Endothelial cell of umbilical vein (primary cell): ENCODE measurements around the gene TMEM171. TPM values are rescaled to one million over a fixed set of nuclear protein-coding genes. Genes with fewer than 3 reads are reported as not detected.

Experiments
- BruUV-seq: library from RNA; stranded (reverse); fragments of 400-500 nt; replicated peaks from 2 replicates; lab custom pipeline; 2021; lab: Mats Ljungman, UMichigan
- CTCF ChIA-PET: fragments of 300-600, 350-600 bp; sonication (Branson Sonifier 250); formaldehyde crosslinking; loops from one replicate; lab custom pipeline; 2021; ENCODE audit warnings: antibody characterized with exemption, inconsistent platforms; lab: Charles Lee
- POLR2A ChIA-PET: fragments of 300-600, 350-600 bp; sonication (Branson Sonifier 250); formaldehyde crosslinking; loops from one replicate; lab custom pipeline; 2021; ENCODE audit warnings: antibody characterized with exemption, inconsistent platforms; lab: Charles Lee
- DNase-seq: peaks from one replicate; pipeline ENCODE4 v3.0.0-alpha.2; 2011; ENCODE audit warnings: low read depth, low spot score
- FAIRE-seq: peaks from 2 replicates; lab custom pipeline; 2011; peaks lifted over from hg19 to GRCh38; lab: Jason Lieb, UNC
- H2AFZ ChIP-seq: 2 replicates; pipeline ENCODE4 v1.6.0; 2012; ENCODE audit warnings: low read depth, low read length, control low read depth, inconsistent platforms
- H3K27ac ChIP-seq: 2 replicates; pipeline ENCODE4 v1.5.1; 2011; ENCODE audit warnings: low read depth, mild to moderate bottlenecking, control low read depth, low read length, moderate library complexity; ENCODE audit not compliant: insufficient read depth
- H3K27me3 ChIP-seq, 2 experiments: 2 replicates each; pipeline versions ENCODE4 v1.6.0 to v1.6.1; 2011; ENCODE audit warnings: low read length in 2 of 2, mixed read lengths in 1 of 2; ENCODE audit not compliant: control insufficient read depth in 2 of 2, insufficient read depth in 2 of 2
- H3K36me3 ChIP-seq, 2 experiments: 2 replicates in 1 of 2; 3 replicates in 1 of 2; pipeline ENCODE4 v1.5.1; 2011; ENCODE audit warnings: low read length in 2 of 2, mild to moderate bottlenecking in 1 of 2, moderate library complexity in 1 of 2; ENCODE audit not compliant: control insufficient read depth in 2 of 2, insufficient read depth in 2 of 2; ENCODE audit errors: extremely low read depth in 1 of 2
- H3K4me1 ChIP-seq: 3 replicates; pipeline ENCODE4 v1.5.1; 2011; ENCODE audit warnings: mild to moderate bottlenecking, low read length; ENCODE audit not compliant: control insufficient read depth, insufficient read depth; ENCODE audit errors: extremely low read depth
- H3K4me2 ChIP-seq: 2 replicates; pipeline ENCODE4 v1.6.1; 2011; ENCODE audit warnings: low read length, control low read depth, mixed read lengths; ENCODE audit not compliant: insufficient read depth
- H3K4me3 ChIP-seq, 3 experiments: fragments of 200-600 bp in 1 of 3; sonication (generic), shearing (Covaris generic) in 1 of 3; replicated peaks in 1 of 3; 2 replicates each; pipeline ENCODE4 v1.5.1; 2011 to 2016; ENCODE audit warnings: control low read depth in 3 of 3, low read length in 3 of 3, mild to moderate bottlenecking in 2 of 3, inconsistent platforms in 1 of 3, low read depth in 1 of 3, moderate library complexity in 1 of 3; ENCODE audit not compliant: insufficient read depth in 1 of 3
- H3K79me2 ChIP-seq: 2 replicates; pipeline ENCODE4 v1.6.0; 2012; ENCODE audit warnings: low read length, inconsistent platforms; ENCODE audit not compliant: control insufficient read depth, insufficient read depth
- H3K9ac ChIP-seq: replicated peaks from 2 replicates; pipeline ENCODE3; 2011; ENCODE audit warnings: low read length, control low read depth; ENCODE audit not compliant: insufficient read depth; ENCODE audit errors: extremely low read depth
- H3K9me1 ChIP-seq: replicated peaks from 3 replicates; pipeline ENCODE4 v1.6.0; 2011; ENCODE audit warnings: mild to moderate bottlenecking, low read length; ENCODE audit not compliant: control insufficient read depth, insufficient read depth; ENCODE audit errors: extremely low read depth
- H3K9me3 ChIP-seq: replicated peaks from 2 replicates; pipeline ENCODE4 v1.5.1; 2012; ENCODE audit warnings: low read length, inconsistent platforms; ENCODE audit not compliant: control insufficient read depth, insufficient read depth
- H4K20me1 ChIP-seq: replicated peaks from 2 replicates; pipeline ENCODE3; 2011; ENCODE audit warnings: mild to moderate bottlenecking, low read length; ENCODE audit not compliant: control insufficient read depth, insufficient read depth; ENCODE audit errors: extremely low read depth
- EZH2 ChIP-seq: IDR thresholded peaks from 2 replicates; pipeline ENCODE4 v1.6.1; 2012; ENCODE audit warnings: borderline replicate concordance, low read depth, mild to moderate bottlenecking, moderate library complexity, low read length, inconsistent platforms; ENCODE audit not compliant: severe bottlenecking
- FOS ChIP-seq: IDR thresholded peaks from 2 replicates; pipeline ENCODE4 v1.6.1; 2011; ENCODE audit warnings: mild to moderate bottlenecking, low read length, moderate library complexity, borderline replicate concordance; ENCODE audit not compliant: insufficient read depth
- GATA2 ChIP-seq: IDR thresholded peaks from 2 replicates; pipeline ENCODE4 v1.7.0; 2011; ENCODE audit warnings: low read depth, mild to moderate bottlenecking, moderate library complexity, mixed read lengths, low read length; ENCODE audit not compliant: insufficient read length, insufficient read depth
- JUN ChIP-seq: IDR thresholded peaks from 2 replicates; pipeline ENCODE4 v1.6.1; 2011; ENCODE audit warnings: borderline replicate concordance, low read depth; ENCODE audit not compliant: insufficient read length, insufficient read depth
- MYC ChIP-seq: IDR thresholded peaks from one replicate; pipeline ENCODE4 v1.6.1; 2011; ENCODE audit warnings: mild to moderate bottlenecking, low read depth, low read length
- POLR2A ChIP-seq: IDR thresholded peaks from 2 replicates; pipeline ENCODE4 v1.6.1; 2012; ENCODE audit warnings: low read depth, mild to moderate bottlenecking, control low read depth, low read length
- POLR2AphosphoS5 ChIP-seq: IDR thresholded peaks from 2 replicates; pipeline ENCODE4 v1.6.1; 2012; ENCODE audit warnings: low read depth, mild to moderate bottlenecking, control low read depth, low read length, moderate library complexity; ENCODE audit not compliant: insufficient read depth
- dilution Hi-C: fragments of 300-500 bp; cut with MboI; formaldehyde crosslinking; loops from one replicate; pipeline ENCODE4 v1.15.0; 2019; ENCODE audit warnings: low sequenced_read_pairs; ENCODE audit not compliant: extremely low pct_ligation_motif_present
- intact Hi-C: fragments of 100-400 bp; cut with micrococcal nuclease; formaldehyde crosslinking; loops from one replicate; pipeline ENCODE4 v1.10.0; 2022
- polyA plus RNA-seq, 4 experiments: library from polyadenylated mRNA; depleted of rRNA in 3 of 4; stranded (reverse) in 3 of 4; unstranded in 1 of 4; fragments of >200 nt; gene quantifications; 2 replicates each; pipeline versions ENCODE4 v1.2.1 to v1.2.3, GENCODE V29; 2011 to 2012; ENCODE audit warnings: missing spikeins in 1 of 4
- total RNA-seq: library from RNA; stranded (reverse); gene quantifications from 2 replicates; pipeline ENCODE4 v1.2.3, GENCODE V29; 2021
- TF ChIP-seq, protein P1 (sequence below), 2 donors: IDR thresholded peaks; 1 replicate in 1 of 2; 2 replicates in 1 of 2; pipeline ENCODE4 v1.5.1; 2011; ENCODE audit warnings: low read length in 2 of 2, mild to moderate bottlenecking in 2 of 2, moderate library complexity in 2 of 2, control low read depth in 1 of 2, inconsistent platforms in 1 of 2, low read depth in 1 of 2; ENCODE audit not compliant: insufficient read depth in 1 of 2; ENCODE audit errors: extremely low read depth in 1 of 2
- TF ChIP-seq, protein P2 (sequence below): IDR thresholded peaks from 2 replicates; pipeline ENCODE4 v1.6.1; 2011; ENCODE audit not compliant: insufficient read depth, insufficient read length

The TMEM171 gene
- total and polyA plus RNA-seq, 2 donors (not counting 3 experiments of a cell fraction or from before 2014, with no cell fraction given) = 5.6 to 11.7 TPM

DNA sequence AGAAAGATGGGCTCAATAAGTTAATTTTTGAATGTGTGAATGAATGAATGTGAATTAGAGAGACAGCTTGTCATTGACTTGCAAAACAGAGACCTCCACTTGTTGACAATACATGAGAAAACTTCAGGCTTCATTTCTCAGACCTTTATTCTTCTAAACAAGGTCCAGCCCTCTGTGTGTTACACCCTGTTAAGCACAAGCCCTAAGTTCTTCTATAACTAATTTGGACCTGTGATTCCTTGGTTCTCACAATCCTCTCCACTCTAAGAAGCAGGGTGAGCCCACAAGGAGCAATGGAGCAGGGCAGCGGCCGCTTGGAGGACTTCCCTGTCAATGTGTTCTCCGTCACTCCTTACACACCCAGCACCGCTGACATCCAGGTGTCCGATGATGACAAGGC, 52.6 kb downstream of the TMEM171 start, which contains the start of gene TMEM174:
TSS of gene TMEM174 (plus strand) at position 243 of the 400 bp plus-strand sequence. CDS start at position 294, 51 bp downstream.
- BruUV-seq = no TSS peak
- POLR2A ChIA-PET = interaction anchor here (0.6 kb wide), 1 partner anchor 77 kb away, joined by 4 read pairs; no protein-coding TSS in a partner anchor
- no peak within 1 kb of the TSS for H3K27ac ChIP-seq

More for the DNA sequence above, 52.6 kb downstream of the TMEM171 start, which contains the start of gene TMEM174:
- FAIRE-seq (no peak), DNase-seq (no peak)
- no peak within 1 kb of the TSS for H2AFZ ChIP-seq
- TF ChIP-seq FOS = no peak
- TF ChIP-seq POLR2A = no peak
- TF ChIP-seq EZH2 = no peak
- TF ChIP-seq, protein P1, sequence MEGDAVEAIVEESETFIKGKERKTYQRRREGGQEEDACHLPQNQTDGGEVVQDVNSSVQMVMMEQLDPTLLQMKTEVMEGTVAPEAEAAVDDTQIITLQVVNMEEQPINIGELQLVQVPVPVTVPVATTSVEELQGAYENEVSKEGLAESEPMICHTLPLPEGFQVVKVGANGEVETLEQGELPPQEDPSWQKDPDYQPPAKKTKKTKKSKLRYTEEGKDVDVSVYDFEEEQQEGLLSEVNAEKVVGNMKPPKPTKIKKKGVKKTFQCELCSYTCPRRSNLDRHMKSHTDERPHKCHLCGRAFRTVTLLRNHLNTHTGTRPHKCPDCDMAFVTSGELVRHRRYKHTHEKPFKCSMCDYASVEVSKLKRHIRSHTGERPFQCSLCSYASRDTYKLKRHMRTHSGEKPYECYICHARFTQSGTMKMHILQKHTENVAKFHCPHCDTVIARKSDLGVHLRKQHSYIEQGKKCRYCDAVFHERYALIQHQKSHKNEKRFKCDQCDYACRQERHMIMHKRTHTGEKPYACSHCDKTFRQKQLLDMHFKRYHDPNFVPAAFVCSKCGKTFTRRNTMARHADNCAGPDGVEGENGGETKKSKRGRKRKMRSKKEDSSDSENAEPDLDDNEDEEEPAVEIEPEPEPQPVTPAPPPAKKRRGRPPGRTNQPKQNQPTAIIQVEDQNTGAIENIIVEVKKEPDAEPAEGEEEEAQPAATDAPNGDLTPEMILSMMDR (IDR thresholded peaks at IDR 0.05; ENCODE audit: extremely low read depth in 1 of 2, insufficient read depth in 1 of 2, low read depth in 1 of 2, low read length in 2 of 2) = no peak
- no peak for TF ChIP-seq JUN
- TF ChIP-seq MYC = no peak
- TF ChIP-seq POLR2AphosphoS5 = no peak
- TF ChIP-seq, protein P2, sequence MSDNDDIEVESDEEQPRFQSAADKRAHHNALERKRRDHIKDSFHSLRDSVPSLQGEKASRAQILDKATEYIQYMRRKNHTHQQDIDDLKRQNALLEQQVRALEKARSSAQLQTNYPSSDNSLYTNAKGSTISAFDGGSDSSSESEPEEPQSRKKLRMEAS = no peak
- TF ChIP-seq GATA2 = no peak
- H3K9me3 ChIP-seq = no peaks in the 10 kb centered on the region
- peaks cover 26 to 56% of the 10 kb centered on the region in 2 experiments for H3K27me3 ChIP-seq
- no peak within 1 kb of the TSS for H3K4me2 ChIP-seq
- no peaks in the 10 kb centered on the region for H4K20me1 ChIP-seq
- H3K79me2 ChIP-seq = no peaks in the 10 kb centered on the region
- no peak within 1 kb of the TSS for H3K4me3 ChIP-seq
- H3K9ac ChIP-seq = no peak within 1 kb of the TSS
- no peaks in the 10 kb centered on the region for H3K9me1 ChIP-seq
- H3K36me3 ChIP-seq = no peaks in the 10 kb centered on the region
- intact Hi-C loops = loop anchor here (10.0 kb wide), 1 partner anchor 248 kb away; no protein-coding TSS in a partner anchor
- CTCF ChIA-PET = interaction anchor here (1.0 to 5.3 kb wide), 7 partner anchors 9 to 94 kb away, joined by 5 to 57 read pairs (median 24); no protein-coding TSS in a partner anchor
- dilution Hi-C loops = no loop called here
- no peaks in the 10 kb centered on the region for H3K4me1 ChIP-seq
